ENCODE measurements around the gene ILF3. TPM values are rescaled to one million over a fixed set of nuclear protein-coding genes. Genes with fewer than 3 reads are reported as not detected.

Gene ILF3
- total and polyA plus RNA-seq, 2 of the 13 experiments (the other 11 are each of a cell fraction or from before 2014, with no cell fraction given) = 120 to 173 TPM

GRCh38 chr19:10660346-10660745, 6.2 kb downstream of the ILF3 start:
- ChIA-PET POLR2A (no interaction called here), CTCF (ENCODE audit: low intra/inter-chr PET ratio, low total read pairs) (no interaction called here)
- Histone ChIP-seq H3K9me3 (ENCODE audit: low read length) (no peaks in the 10 kb centered on the region), H3K27me3 (ENCODE audit: control insufficient read depth in 1 of 2, insufficient read depth in 2 of 2, low read length in 2 of 2) (no peaks in the 10 kb centered on the region), H3K79me2 (ENCODE audit: insufficient read depth, low read length) (peaks cover 96% of the 10 kb centered on the region), H3K9ac (ENCODE audit: insufficient read depth, low read depth, low read length) (no peak overlapping the region), H4K20me1 (ENCODE audit: insufficient read depth, low read length) (peaks cover 92% of the 10 kb centered on the region), H3K27ac (ENCODE audit: extremely low read length, insufficient read depth, low read length) (no peak overlapping the region), H2AFZ (ENCODE audit: low read length) (no peak overlapping the region), H3K36me3 (replicated peaks in 1 of 2; ENCODE audit: control insufficient read depth in 1 of 2, insufficient read depth in 2 of 2, low read length in 2 of 2) (peaks cover 8 to 33% of the 10 kb centered on the region in 2 experiments), H3K4me2 (ENCODE audit: low read depth, low read length) (no peak overlapping the region), H3K4me3 (replicated peaks in 1 of 3; ENCODE audit: insufficient read depth in 1 of 3, low read depth in 2 of 3, low read length in 3 of 3) (no peak overlapping the region), H3K4me1 (ENCODE audit: insufficient read depth, low read length) (peaks cover 66% of the 10 kb centered on the region)
- BruUV-seq (replicated peaks) = no TSS peak
- in situ Hi-C loops (cut with HindIII; ENCODE audit: extremely low pct_ligation_motif_present, low pct_unique_long_range_greater_than_20kb) (no loop called here), intact Hi-C loops (cut with micrococcal nuclease; ENCODE audit: unreplicated experiment) (no loop called here)
- DNase-seq (ENCODE audit: low spot score) (no peak), ATAC-seq (no peak), FAIRE-seq (no peak)
- TF ChIP-seq HNF1A (IDR thresholded peaks at IDR 0.05; ENCODE audit: low read depth) (no peak), HNF1A (CRISPR knock-in tag; IDR thresholded peaks at IDR 0.05; ENCODE audit: borderline replicate concordance) (no peak), POGK (CRISPR knock-in tag; conservative IDR thresholded peaks at IDR 0.05) (no peak), ZNF24 (IDR thresholded peaks at IDR 0.05) (no peak), AKAP8 (CRISPR knock-in tag; IDR thresholded peaks at IDR 0.05) (no peak), ZNF558 (CRISPR knock-in tag; IDR thresholded peaks at IDR 0.05; ENCODE audit: borderline replicate concordance) (no peak), PCBP2 (optimal IDR thresholded peaks at IDR 0.05; ENCODE audit: low read depth, low read length, poor library complexity, severe bottlenecking) (no peak), DNMT1 (CRISPR knock-in tag; IDR thresholded peaks at IDR 0.05) (no peak)
- WGBS (ENCODE audit: low lambda C conversion rate) = 92% methylated on average over 5 of the region's 5 CpGs

Data from HepG2 (cell line).